Vagina (tissue), 2 donors: ENCODE measurements around the gene BRINP2. TPM values are rescaled to one million over a fixed set of nuclear protein-coding genes. Genes with fewer than 3 reads are reported as not detected.

Experiments used
- DNase-seq, 2 donors: peaks; one replicate each; pipeline ENCODE4 v3.0.0-alpha.2; 2017; ENCODE audit errors: extremely low spot score in 2 of 2
- H3K27ac ChIP-seq: fragments of 200-600 bp; sonication (generic); one replicate; pipeline ENCODE4 v1.5.1; 2019
- H3K27me3 ChIP-seq: fragments of 200-600 bp; sonication (generic); one replicate; pipeline ENCODE4 v1.5.1; 2019
- H3K36me3 ChIP-seq, 2 donors: fragments of 200-600 bp; sonication (generic); one replicate each; pipeline ENCODE4 v1.5.1; 2017 to 2019
- H3K4me1 ChIP-seq: fragments of 200-600 bp; sonication (generic); one replicate; pipeline ENCODE4 v1.5.1; 2019
- H3K4me3 ChIP-seq, 2 donors: fragments of 200-600 bp; sonication (generic); 1 replicate in 1 of 2; 2 replicates in 1 of 2; pipeline ENCODE4 v1.5.1; 2016 to 2019
- H3K9me3 ChIP-seq: fragments of 200-600 bp; sonication (generic); one replicate; pipeline ENCODE4 v1.5.1; 2019
- POLR2A ChIP-seq, 2 donors: fragments of 450-650 bp; IDR thresholded peaks; one replicate each; pipeline ENCODE4 v1.6.1; 2017; ENCODE audit warnings: antibody characterized with exemption in 2 of 2, mild to moderate bottlenecking in 2 of 2, moderate library complexity in 2 of 2
- POLR2AphosphoS5 ChIP-seq, 2 donors: sonication (generic); formaldehyde crosslinking; IDR thresholded peaks; one replicate each; pipeline ENCODE4 v1.9.0; 2017; ENCODE audit warnings: antibody characterized with exemption in 2 of 2, mild to moderate bottlenecking in 2 of 2, low read depth in 1 of 2; ENCODE audit not compliant: insufficient read depth in 1 of 2
- intact Hi-C: fragments of 100-400 bp; cut with DNase I; formaldehyde crosslinking; loops from one replicate; pipeline ENCODE4 v1.15.1; 2023
- total RNA-seq: library from RNA; depleted of rRNA; stranded (reverse); fragments of >200 nt; gene quantifications from one replicate; pipeline ENCODE4 v1.2.3, GENCODE V29; 2016
- TF ChIP-seq, protein P1 (sequence below), 3 experiments: fragments of 450-650 bp in 2 of 3; fragments of 200-600 bp in 1 of 3; sonication (generic) in 1 of 3; IDR thresholded peaks; one replicate each; pipeline ENCODE4 v1.5.1; 2017 to 2019; ENCODE audit warnings: antibody characterized with exemption in 3 of 3, mild to moderate bottlenecking in 2 of 3, moderate library complexity in 2 of 3

BRINP2 gene
- total RNA-seq, 1 donor from 2014 or later, result 0.49 TPM

DNA sequence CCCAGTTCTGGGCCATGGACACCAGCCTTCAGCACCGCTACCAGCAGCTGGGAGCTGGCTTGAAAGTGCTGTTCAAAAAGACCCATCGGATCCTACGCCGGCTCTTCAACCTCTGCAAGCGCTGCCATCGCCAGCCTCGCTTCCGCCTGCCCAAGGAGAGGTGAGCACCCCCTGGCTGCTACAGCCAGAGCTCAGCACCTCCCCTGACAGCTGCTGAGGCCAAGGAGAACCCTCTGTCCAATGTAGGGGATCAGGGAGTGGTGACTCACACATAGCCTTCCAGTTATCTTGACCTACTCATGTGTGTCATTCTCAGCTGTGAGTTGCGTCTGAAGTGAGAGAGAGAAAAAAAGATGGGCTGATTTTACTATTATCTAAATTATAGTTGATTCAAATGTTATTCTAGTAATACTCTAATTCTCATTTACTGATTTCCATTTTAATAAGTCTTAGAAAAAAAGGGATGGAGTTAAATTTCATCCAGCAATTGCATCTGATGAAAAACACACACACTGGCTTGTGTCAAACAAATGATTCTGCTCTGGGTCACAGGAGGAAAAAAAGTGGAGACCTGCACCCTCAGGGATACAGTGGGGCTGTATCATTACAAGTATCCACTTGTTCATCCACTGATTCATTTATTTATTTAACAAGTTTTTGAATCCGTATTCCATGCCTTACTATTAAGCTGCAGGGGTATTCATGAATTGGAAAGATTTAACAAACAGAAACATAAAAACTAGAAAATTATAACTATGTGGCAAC lies 108.0 kb downstream of the BRINP2 start:
- Histone ChIP-seq H3K4me1 (peaks cover 21% of the 10 kb centered on the region), H3K4me3 (no peak overlapping the region), H3K9me3 (no peaks in the 10 kb centered on the region), H3K27me3 (no peaks in the 10 kb centered on the region), H3K36me3 (no peaks in the 10 kb centered on the region), H3K27ac (no peak overlapping the region)
- TF ChIP-seq POLR2AphosphoS5 (IDR thresholded peaks at IDR 0.05; ENCODE audit: insufficient read depth in 1 of 2, low read depth in 1 of 2), result no peak
- DNase-seq, result no peak
- intact Hi-C loops, result loop anchor here (10.0 kb wide), 1 partner anchor 164 kb away; no protein-coding TSS in a partner anchor

DNA sequence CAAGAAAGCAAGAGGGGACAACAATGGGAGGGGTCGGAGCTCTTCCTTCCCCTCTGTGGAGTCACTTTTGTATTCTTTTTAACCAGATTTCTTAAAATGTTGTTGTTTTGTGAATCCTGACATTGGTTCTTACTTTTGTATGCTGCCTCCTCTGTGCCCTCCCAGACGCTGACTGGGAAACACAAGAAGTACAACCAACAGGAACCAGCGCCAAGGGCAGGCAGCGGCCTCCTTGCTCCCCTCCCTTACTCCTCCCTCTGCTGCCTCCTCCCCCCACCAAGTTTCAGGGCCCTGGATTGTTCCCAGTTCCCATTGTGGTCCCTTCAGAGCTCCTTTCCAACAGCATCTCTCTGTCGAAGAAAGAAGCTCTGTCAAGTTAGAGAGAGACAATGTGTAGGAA lies 111.1 kb downstream of the BRINP2 start:
- Histone ChIP-seq H3K4me3 (no peak overlapping the region), H3K4me1 (no peaks in the 10 kb centered on the region), H3K27ac (no peak overlapping the region), H3K36me3 (no peaks in the 10 kb centered on the region), H3K27me3 (no peaks in the 10 kb centered on the region), H3K9me3 (no peaks in the 10 kb centered on the region)
- TF ChIP-seq POLR2AphosphoS5 (IDR thresholded peaks at IDR 0.05; ENCODE audit: insufficient read depth in 1 of 2, low read depth in 1 of 2) (no peak), POLR2A (IDR thresholded peaks at IDR 0.05) (no peak)
- TF ChIP-seq, protein P1, sequence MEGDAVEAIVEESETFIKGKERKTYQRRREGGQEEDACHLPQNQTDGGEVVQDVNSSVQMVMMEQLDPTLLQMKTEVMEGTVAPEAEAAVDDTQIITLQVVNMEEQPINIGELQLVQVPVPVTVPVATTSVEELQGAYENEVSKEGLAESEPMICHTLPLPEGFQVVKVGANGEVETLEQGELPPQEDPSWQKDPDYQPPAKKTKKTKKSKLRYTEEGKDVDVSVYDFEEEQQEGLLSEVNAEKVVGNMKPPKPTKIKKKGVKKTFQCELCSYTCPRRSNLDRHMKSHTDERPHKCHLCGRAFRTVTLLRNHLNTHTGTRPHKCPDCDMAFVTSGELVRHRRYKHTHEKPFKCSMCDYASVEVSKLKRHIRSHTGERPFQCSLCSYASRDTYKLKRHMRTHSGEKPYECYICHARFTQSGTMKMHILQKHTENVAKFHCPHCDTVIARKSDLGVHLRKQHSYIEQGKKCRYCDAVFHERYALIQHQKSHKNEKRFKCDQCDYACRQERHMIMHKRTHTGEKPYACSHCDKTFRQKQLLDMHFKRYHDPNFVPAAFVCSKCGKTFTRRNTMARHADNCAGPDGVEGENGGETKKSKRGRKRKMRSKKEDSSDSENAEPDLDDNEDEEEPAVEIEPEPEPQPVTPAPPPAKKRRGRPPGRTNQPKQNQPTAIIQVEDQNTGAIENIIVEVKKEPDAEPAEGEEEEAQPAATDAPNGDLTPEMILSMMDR (IDR thresholded peaks at IDR 0.05), result no peak
- intact Hi-C loops, result no loop called here
- DNase-seq, result no peak

DNA sequence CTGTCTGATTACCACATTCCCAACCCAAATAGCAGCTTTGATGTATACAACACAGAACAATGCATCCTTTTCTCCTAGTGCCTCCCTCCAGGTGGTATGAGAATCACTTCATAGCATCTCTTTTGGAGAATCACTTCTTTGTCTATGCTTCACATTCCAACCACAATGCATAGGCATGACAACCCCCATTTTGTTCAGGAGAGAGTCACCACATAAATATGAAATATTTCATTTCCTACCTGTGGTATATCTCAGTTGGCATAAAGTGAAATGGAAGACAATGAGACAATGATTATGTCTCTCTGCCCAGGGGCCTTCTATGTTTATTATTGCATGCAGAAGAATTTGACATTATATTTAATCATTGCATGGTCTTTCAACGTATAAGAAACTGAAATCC lies 112.2 kb downstream of the BRINP2 start:
- Histone ChIP-seq H3K4me1 (no peaks in the 10 kb centered on the region), H3K9me3 (no peaks in the 10 kb centered on the region), H3K36me3 (no peaks in the 10 kb centered on the region), H3K27me3 (no peaks in the 10 kb centered on the region), H3K4me3 (no peak overlapping the region), H3K27ac (no peak overlapping the region)
- DNase-seq, result no peak
- intact Hi-C loops, result no loop called here
- TF ChIP-seq POLR2A (IDR thresholded peaks at IDR 0.05) (no peak), POLR2AphosphoS5 (IDR thresholded peaks at IDR 0.05; ENCODE audit: insufficient read depth in 1 of 2, low read depth in 1 of 2) (no peak)
- TF ChIP-seq, protein P1 (IDR thresholded peaks at IDR 0.05), result no peak

DNA sequence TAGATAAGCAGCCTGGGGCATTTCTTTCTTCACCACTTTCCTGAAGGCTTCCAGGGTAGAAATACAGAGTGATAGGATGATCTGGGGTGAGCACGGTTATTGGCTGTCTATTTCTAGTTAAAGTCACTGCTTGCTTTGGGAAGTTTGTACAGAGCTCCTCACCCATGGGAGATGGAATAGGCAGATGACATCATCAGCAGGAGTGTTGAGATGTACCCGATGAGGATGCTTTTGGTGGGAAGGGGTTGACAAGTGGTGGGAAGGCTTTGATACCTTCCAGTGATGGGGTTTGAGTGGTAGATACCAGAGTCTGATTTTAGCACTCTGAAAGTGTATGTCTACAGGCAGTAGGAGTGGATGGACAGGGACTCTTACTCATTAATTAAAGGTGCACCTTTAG lies 112.6 kb downstream of the BRINP2 start:
- Histone ChIP-seq H3K9me3 (no peaks in the 10 kb centered on the region), H3K36me3 (no peaks in the 10 kb centered on the region), H3K4me3 (no peak overlapping the region), H3K27me3 (no peaks in the 10 kb centered on the region), H3K27ac (no peak overlapping the region), H3K4me1 (no peaks in the 10 kb centered on the region)
- no peak for DNase-seq
- no peak for TF ChIP-seq POLR2A (IDR thresholded peaks at IDR 0.05)
- TF ChIP-seq, protein P1 (IDR thresholded peaks at IDR 0.05), result no peak
- no peak for TF ChIP-seq POLR2AphosphoS5 (IDR thresholded peaks at IDR 0.05; ENCODE audit: insufficient read depth in 1 of 2, low read depth in 1 of 2)
- intact Hi-C loops, result no loop called here

DNA sequence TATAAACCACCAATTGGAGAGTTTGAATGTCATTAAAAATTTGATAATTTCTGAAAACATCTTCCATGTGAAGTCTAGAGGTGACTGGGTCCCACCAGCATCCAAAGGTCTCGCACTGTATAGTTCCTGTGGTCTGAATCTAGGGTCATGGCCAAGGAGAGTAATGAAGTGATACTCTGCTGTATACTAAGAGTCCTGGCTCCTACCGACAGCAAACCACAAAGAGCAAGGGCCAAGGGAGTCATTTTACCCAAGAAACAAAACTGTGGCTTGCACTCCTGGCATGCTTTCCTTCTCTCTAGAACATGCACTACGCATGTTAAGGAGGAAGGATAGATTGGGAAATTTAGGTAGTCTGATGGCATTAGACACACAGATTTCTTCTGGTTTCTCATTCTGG lies 115.6 kb downstream of the BRINP2 start:
- Histone ChIP-seq H3K27me3 (no peaks in the 10 kb centered on the region), H3K9me3 (no peaks in the 10 kb centered on the region), H3K36me3 (no peaks in the 10 kb centered on the region), H3K4me1 (no peaks in the 10 kb centered on the region), H3K4me3 (no peak overlapping the region), H3K27ac (peak overlapping the region; percentile 27)
- intact Hi-C loops, result no loop called here
- no peak for DNase-seq
- TF ChIP-seq, protein P1 (IDR thresholded peaks at IDR 0.05), result no peak
- no peak for TF ChIP-seq POLR2AphosphoS5 (IDR thresholded peaks at IDR 0.05; ENCODE audit: insufficient read depth in 1 of 2, low read depth in 1 of 2)
- TF ChIP-seq POLR2A (IDR thresholded peaks at IDR 0.05), result no peak
